SU-DHL-6 (cell line): Measurements from ENCODE around the gene HEATR3.

ENCODE experiments used
- H2AFZ ChIP-seq: fragments of 200-600 bp; sonication (generic); 2 replicates; pipeline ENCODE4 v1.6.1; 2014; ENCODE audit warnings: low read depth, mild to moderate bottlenecking, moderate library complexity, mixed read lengths, antibody characterized with exemption, low read length; ENCODE audit not compliant: severe bottlenecking
- H3F3A ChIP-seq: fragments of 200-600 bp; shearing (Covaris generic); 2 replicates; pipeline ENCODE4 v1.6.0; 2016; ENCODE audit warnings: antibody characterized with exemption, mild to moderate bottlenecking; ENCODE audit not compliant: insufficient read depth
- H3K27ac ChIP-seq: fragments of 200-600 bp; sonication (generic); 2 replicates; pipeline ENCODE4 v1.5.1; 2016; ENCODE audit warnings: low read depth, mild to moderate bottlenecking, low read length, moderate library complexity, mixed read lengths
- H3K27me3 ChIP-seq: fragments of 200-600 bp; sonication (generic), shearing (Covaris generic); 2 replicates; pipeline ENCODE4 v1.6.0; 2014; ENCODE audit warnings: mild to moderate bottlenecking, low read length
- H3K36me3 ChIP-seq: fragments of 200-600 bp; sonication (generic); 2 replicates; pipeline ENCODE4 v1.6.1; 2014; ENCODE audit warnings: mild to moderate bottlenecking, low read length, mixed read lengths
- H3K4me2 ChIP-seq: fragments of 300-600, 200-600 bp; shearing (Covaris generic), sonication (generic); 2 replicates; pipeline ENCODE4 v1.6.0; 2014; ENCODE audit warnings: low read length, low read depth, mild to moderate bottlenecking; ENCODE audit not compliant: poor library complexity, severe bottlenecking
- H3K4me3 ChIP-seq: fragments of 200-600 bp; sonication (generic); 2 replicates; pipeline ENCODE4 v1.5.1; 2014; ENCODE audit warnings: antibody characterized with exemption, low read length, mild to moderate bottlenecking, mixed read lengths; ENCODE audit not compliant: insufficient read depth, poor library complexity, severe bottlenecking
- H3K79me2 ChIP-seq: fragments of 200-600 bp; sonication (generic); 2 replicates; pipeline ENCODE4 v1.6.1; 2014; ENCODE audit warnings: mild to moderate bottlenecking, low read length, moderate library complexity; ENCODE audit not compliant: insufficient read depth
- H3K9ac ChIP-seq: fragments of 200-600 bp; sonication (generic); 2 replicates; pipeline ENCODE4 v1.7.0; 2014; ENCODE audit warnings: mild to moderate bottlenecking, low read length
- H3K9me2 ChIP-seq: fragments of 200-600 bp; sonication (generic); replicated peaks from 2 replicates; pipeline ENCODE4 v1.6.1; 2014; ENCODE audit warnings: low read length; ENCODE audit not compliant: insufficient read depth
- H3K9me3 ChIP-seq: fragments of 200-600 bp; sonication (generic); 2 replicates; pipeline ENCODE4 v1.6.1; 2014; ENCODE audit warnings: low read length, mixed read lengths; ENCODE audit not compliant: insufficient read depth
- H4K20me1 ChIP-seq: fragments of 200-600 bp; sonication (generic); 2 replicates; pipeline ENCODE4 v1.6.1; 2014; ENCODE audit warnings: low read depth, mild to moderate bottlenecking, antibody characterized with exemption, low read length, moderate library complexity, mixed read lengths
- CTCF ChIP-seq: fragments of 200-600 bp; sonication (generic); IDR thresholded peaks from one replicate; pipeline ENCODE4 v1.5.1; 2017; ENCODE audit warnings: antibody characterized with exemption, mild to moderate bottlenecking, low read length, moderate library complexity; ENCODE audit not compliant: insufficient read depth, poor library complexity, severe bottlenecking
- EZH2phosphoT487 ChIP-seq: fragments of 200-600 bp; sonication (generic), shearing (Covaris generic); conservative IDR thresholded peaks from 2 replicates; pipeline ENCODE4 v1.6.1; 2018; ENCODE audit warnings: mild to moderate bottlenecking, antibody characterized with exemption, low read length, moderate library complexity, mixed read lengths

HEATR3 gene

DNA sequence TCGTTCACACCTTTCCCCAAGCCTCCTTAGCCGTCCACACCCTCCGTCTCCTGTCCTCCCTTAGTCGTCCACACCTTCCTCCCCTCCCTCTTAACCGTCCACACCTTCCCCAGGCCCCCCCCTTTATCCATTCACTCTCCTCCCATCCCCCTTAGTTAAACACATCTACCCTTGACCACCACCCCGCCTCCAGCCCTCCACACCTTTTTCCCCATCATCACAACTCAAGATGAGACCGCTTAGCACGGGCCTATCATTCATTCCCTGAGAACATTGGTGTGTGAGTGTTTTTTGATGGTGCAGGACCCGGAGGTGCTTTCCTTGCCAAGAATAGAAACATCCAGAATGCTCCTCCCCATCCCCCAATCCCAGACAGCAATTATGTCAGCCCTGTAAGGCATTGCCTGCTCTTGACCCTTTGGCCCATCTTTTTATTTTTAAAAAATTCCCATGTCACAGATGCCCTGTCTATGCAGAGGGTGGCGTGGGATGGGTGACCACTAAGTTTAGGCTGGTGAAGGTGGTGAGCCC lies 88.7 kb downstream of the HEATR3 start:
- no peak overlapping the region for H3K27ac ChIP-seq
- no peaks in the 10 kb centered on the region; the same call in 1 of the 2 replicates for H3K36me3 ChIP-seq
- peaks cover 20% of the 10 kb centered on the region; the same call in 1 of the 2 replicates for H3F3A ChIP-seq
- peaks cover 6% of the 10 kb centered on the region; the same call in 1 of the 2 replicates for H4K20me1 ChIP-seq
- H3K4me3 ChIP-seq = peak overlapping the region; percentile 79
- no peak overlapping the region for H2AFZ ChIP-seq
- no peak for TF ChIP-seq CTCF
- no peak for TF ChIP-seq EZH2phosphoT487
- no peaks in the 10 kb centered on the region for H3K9me3 ChIP-seq
- no peaks in the 10 kb centered on the region for H3K9me2 ChIP-seq
- H3K79me2 ChIP-seq = peaks cover 38% of the 10 kb centered on the region
- H3K4me2 ChIP-seq = peak overlapping the region; percentile 67
- H3K9ac ChIP-seq = peak overlapping the region; percentile 68
- H3K27me3 ChIP-seq = no peaks in the 10 kb centered on the region

GRCh38 chr16:50155925-50156324 lies 90.2 kb downstream of the HEATR3 start:
- TF ChIP-seq CTCF = no peak
- TF ChIP-seq EZH2phosphoT487 = no peak
- no peak overlapping the region for H3K9ac ChIP-seq
- H3K4me3 ChIP-seq = no peak overlapping the region
- no peaks in the 10 kb centered on the region for H3K27me3 ChIP-seq
- peak overlapping the region; percentile 67 for H3K4me2 ChIP-seq
- no peak overlapping the region for H3K27ac ChIP-seq
- H3K9me2 ChIP-seq = no peaks in the 10 kb centered on the region
- H3K79me2 ChIP-seq = peaks cover 49% of the 10 kb centered on the region
- H2AFZ ChIP-seq = no peak overlapping the region
- H4K20me1 ChIP-seq = peaks cover 6% of the 10 kb centered on the region; the same call in 1 of the 2 replicates
- H3F3A ChIP-seq = peaks cover 20% of the 10 kb centered on the region; the same call in 1 of the 2 replicates
- no peaks in the 10 kb centered on the region; the same call in 1 of the 2 replicates for H3K36me3 ChIP-seq
- H3K9me3 ChIP-seq = no peaks in the 10 kb centered on the region
